Measurements from ENCODE around the gene RALY.
A peak's percentile ranks its signal among the peaks of the same experiment; 100 is the strongest.
"Not testable (repeated sequence)": the region's sequence is repeated elsewhere in the genome, so short reads cannot be mapped to it uniquely, and the experiment has no call there.

RALY gene

DNA sequence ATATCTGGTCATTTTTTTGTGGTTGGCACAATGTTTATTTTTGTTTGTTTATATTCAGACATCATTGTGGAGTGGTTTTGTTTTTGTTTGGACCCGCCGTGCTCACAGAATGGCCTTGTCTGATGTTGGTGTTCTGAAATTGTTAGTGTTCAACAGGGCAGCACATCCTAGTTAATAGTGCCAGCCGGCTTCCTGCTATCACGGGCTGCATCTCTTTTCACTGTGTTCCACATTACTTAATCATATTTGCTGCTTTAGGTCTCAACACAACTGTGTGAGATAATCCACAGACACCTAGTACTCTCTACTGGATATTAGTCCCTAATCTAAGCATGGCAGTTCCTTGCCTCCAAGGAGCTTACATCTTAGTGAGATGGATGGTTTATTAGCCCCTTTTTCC is 121.1 kb downstream of the RALY start:
- FAIRE-seq = no peak
- no peak for TF ChIP-seq POLR2A (IDR thresholded peaks at IDR 0.05; ENCODE audit: low read depth, low read length)
- no peak for TF ChIP-seq POU2F2 (IDR thresholded peaks at IDR 0.05; ENCODE audit: low read depth, low read length)
- TF ChIP-seq PAX5 (IDR thresholded peaks at IDR 0.05; ENCODE audit: insufficient read depth, low read length, severe bottlenecking) = no peak
- no peak for TF ChIP-seq POLR2AphosphoS5 (IDR thresholded peaks at IDR 0.05; ENCODE audit: low read depth, low read length)
- TF ChIP-seq TAF1 (IDR thresholded peaks at IDR 0.05; ENCODE audit: low read depth, low read length) = no peak
- TF ChIP-seq SPI1 (IDR thresholded peaks at IDR 0.05; ENCODE audit: low read depth, low read length) = no peak
- DNase-seq (ENCODE audit: insufficient read length, low spot score) = no peak

DNA sequence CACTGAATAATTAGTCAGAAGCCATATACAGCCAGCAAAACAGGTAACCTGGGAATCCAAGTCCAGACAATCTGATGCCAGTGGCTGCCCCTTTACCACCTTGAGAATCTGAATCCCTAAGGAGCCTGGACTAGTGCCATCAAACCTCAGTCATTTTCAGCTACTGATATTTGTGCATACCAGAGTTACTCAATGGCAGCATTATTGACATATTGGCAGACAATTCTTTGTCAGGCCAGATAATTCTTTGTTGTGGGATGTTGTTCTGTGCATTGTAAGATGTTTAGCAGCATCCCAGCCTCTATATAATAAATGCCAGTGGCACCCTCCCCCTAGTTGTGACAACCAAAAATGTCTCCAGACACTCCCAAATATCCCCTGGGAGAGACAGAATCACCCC is 121.5 kb downstream of the RALY start:
- FAIRE-seq (no peak), DNase-seq (ENCODE audit: insufficient read length, low spot score) (no peak)
- TF ChIP-seq POU2F2 (IDR thresholded peaks at IDR 0.05; ENCODE audit: low read depth, low read length) (no peak), POLR2A (IDR thresholded peaks at IDR 0.05; ENCODE audit: low read depth, low read length) (no peak), TAF1 (IDR thresholded peaks at IDR 0.05; ENCODE audit: low read depth, low read length) (no peak), POLR2AphosphoS5 (IDR thresholded peaks at IDR 0.05; ENCODE audit: low read depth, low read length) (no peak), PAX5 (IDR thresholded peaks at IDR 0.05; ENCODE audit: insufficient read depth, low read length, severe bottlenecking) (no peak), SPI1 (IDR thresholded peaks at IDR 0.05; ENCODE audit: low read depth, low read length) (no peak)

GRCh38 chr20:34120213-34120612 is 126.5 kb downstream of the RALY start:
- TF ChIP-seq POLR2A (IDR thresholded peaks at IDR 0.05; ENCODE audit: low read depth, low read length) = no peak
- no peak for TF ChIP-seq TAF1 (IDR thresholded peaks at IDR 0.05; ENCODE audit: low read depth, low read length)
- FAIRE-seq (no peak), DNase-seq (ENCODE audit: insufficient read length, low spot score) (no peak)

- DNase-seq (ENCODE audit: insufficient read length, low spot score) = no peak
- no peak for TF ChIP-seq POLR2A (IDR thresholded peaks at IDR 0.05; ENCODE audit: low read depth, low read length)
- no peak for TF ChIP-seq SPI1 (IDR thresholded peaks at IDR 0.05; ENCODE audit: low read depth, low read length)
- TF ChIP-seq PAX5 (IDR thresholded peaks at IDR 0.05; ENCODE audit: insufficient read depth, low read length, severe bottlenecking) = no peak
- TF ChIP-seq TAF1 (IDR thresholded peaks at IDR 0.05; ENCODE audit: low read depth, low read length) = no peak
- no peak for TF ChIP-seq POLR2AphosphoS5 (IDR thresholded peaks at IDR 0.05; ENCODE audit: low read depth, low read length)
- no peak for TF ChIP-seq POU2F2 (IDR thresholded peaks at IDR 0.05; ENCODE audit: low read depth, low read length)
- FAIRE-seq = no peak
These were observed 128.7 kb downstream of the RALY start for GRCh38 chr20:34122274-34122980.

- TF ChIP-seq POLR2A (IDR thresholded peaks at IDR 0.05; ENCODE audit: low read depth, low read length) (no peak), SPI1 (IDR thresholded peaks at IDR 0.05; ENCODE audit: low read depth, low read length) (no peak), TAF1 (IDR thresholded peaks at IDR 0.05; ENCODE audit: low read depth, low read length) (no peak), POLR2AphosphoS5 (IDR thresholded peaks at IDR 0.05; ENCODE audit: low read depth, low read length) (no peak), PAX5 (IDR thresholded peaks at IDR 0.05; ENCODE audit: insufficient read depth, low read length, severe bottlenecking) (no peak), POU2F2 (IDR thresholded peaks at IDR 0.05; ENCODE audit: low read depth, low read length) (no peak)
- no peak for FAIRE-seq
- no peak for DNase-seq (ENCODE audit: insufficient read length, low spot score)
These were observed 129.6 kb downstream of the RALY start for GRCh38 chr20:34123309-34123708.

GRCh38 chr20:34124469-34125249 is 130.9 kb downstream of the RALY start:
- peak; percentile 75 for FAIRE-seq
- peak; percentile 42 for DNase-seq (ENCODE audit: insufficient read length, low spot score)
- no peak for TF ChIP-seq POLR2A (IDR thresholded peaks at IDR 0.05; ENCODE audit: low read depth, low read length)
- peak; percentile 99 for TF ChIP-seq SPI1 (IDR thresholded peaks at IDR 0.05; ENCODE audit: low read depth, low read length)

- DNase-seq (ENCODE audit: insufficient read length, low spot score) = no peak
- FAIRE-seq = no peak
- TF ChIP-seq TAF1 (IDR thresholded peaks at IDR 0.05; ENCODE audit: low read depth, low read length) (no peak), PAX5 (IDR thresholded peaks at IDR 0.05; ENCODE audit: insufficient read depth, low read length, severe bottlenecking) (no peak), POLR2AphosphoS5 (IDR thresholded peaks at IDR 0.05; ENCODE audit: low read depth, low read length) (no peak), SPI1 (IDR thresholded peaks at IDR 0.05; ENCODE audit: low read depth, low read length) (no peak), POU2F2 (IDR thresholded peaks at IDR 0.05; ENCODE audit: low read depth, low read length) (no peak), POLR2A (IDR thresholded peaks at IDR 0.05; ENCODE audit: low read depth, low read length) (no peak)
These were observed 134.1 kb downstream of the RALY start for GRCh38 chr20:34127792-34128191.

GRCh38 chr20:34129518-34130162 is 135.9 kb downstream of the RALY start:
- FAIRE-seq (peak; percentile 90), DNase-seq (ENCODE audit: insufficient read length, low spot score) (peak; percentile 55)
- TF ChIP-seq POU2F2 (IDR thresholded peaks at IDR 0.05; ENCODE audit: low read depth, low read length) = no peak
- no peak for TF ChIP-seq TAF1 (IDR thresholded peaks at IDR 0.05; ENCODE audit: low read depth, low read length)
- TF ChIP-seq POLR2A (IDR thresholded peaks at IDR 0.05; ENCODE audit: low read depth, low read length) = no peak
- no peak for TF ChIP-seq SPI1 (IDR thresholded peaks at IDR 0.05; ENCODE audit: low read depth, low read length)
- TF ChIP-seq POLR2AphosphoS5 (IDR thresholded peaks at IDR 0.05; ENCODE audit: low read depth, low read length) = no peak
- TF ChIP-seq PAX5 (IDR thresholded peaks at IDR 0.05; ENCODE audit: insufficient read depth, low read length, severe bottlenecking) = no peak

GRCh38 chr20:34131491-34131890 is 137.8 kb downstream of the RALY start:
- TF ChIP-seq POLR2A (IDR thresholded peaks at IDR 0.05; ENCODE audit: low read depth, low read length) = no peak
- TF ChIP-seq PAX5 (IDR thresholded peaks at IDR 0.05; ENCODE audit: insufficient read depth, low read length, severe bottlenecking) = no peak
- TF ChIP-seq SPI1 (IDR thresholded peaks at IDR 0.05; ENCODE audit: low read depth, low read length) = no peak
- TF ChIP-seq TAF1 (IDR thresholded peaks at IDR 0.05; ENCODE audit: low read depth, low read length) = no peak
- TF ChIP-seq POLR2AphosphoS5 (IDR thresholded peaks at IDR 0.05; ENCODE audit: low read depth, low read length) = no peak
- TF ChIP-seq POU2F2 (IDR thresholded peaks at IDR 0.05; ENCODE audit: low read depth, low read length) = no peak
- no peak for FAIRE-seq
- no peak for DNase-seq (ENCODE audit: insufficient read length, low spot score)

- DNase-seq (ENCODE audit: insufficient read length, low spot score); FAIRE-seq: not testable (repeated sequence)
These were observed 138.8 kb downstream of the RALY start for GRCh38 chr20:34132491-34132890.

DNA sequence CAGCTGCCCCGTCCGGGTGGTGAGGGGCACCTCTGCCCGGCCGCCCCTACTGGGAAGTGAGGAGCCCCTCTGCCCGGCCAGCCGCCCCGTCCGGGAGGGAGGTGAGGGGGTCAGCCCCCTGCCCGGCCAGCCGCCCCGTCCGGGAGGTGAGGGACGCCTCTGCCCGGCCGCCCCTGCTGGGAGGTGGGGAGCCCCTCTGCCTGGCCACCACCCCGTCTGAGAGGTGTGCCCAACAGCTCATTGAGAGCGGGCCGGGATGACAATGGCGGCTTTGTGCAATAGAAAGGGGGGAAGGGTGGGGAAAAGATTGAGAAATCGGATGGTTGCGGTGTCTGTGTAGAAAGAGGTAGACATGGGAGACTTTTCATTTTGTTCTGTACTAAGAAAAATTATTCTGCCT is 139.2 kb downstream of the RALY start:
- DNase-seq (ENCODE audit: insufficient read length, low spot score); FAIRE-seq: not testable (repeated sequence)

GRCh38 chr20:34133365-34133860 is 139.7 kb downstream of the RALY start:
- not testable (repeated sequence) for DNase-seq (ENCODE audit: insufficient read length, low spot score); FAIRE-seq

All from GM12891 (cell line).